Right renal pelvis (tissue), 4 donors: ENCODE data around the gene KRTAP6-3. TPM values are rescaled to one million over a fixed set of nuclear protein-coding genes. Genes with fewer than 3 reads are reported as not detected.

Experiments
- DNase-seq, 4 donors: peaks; one replicate each; pipeline ENCODE4 v3.0.0-alpha.2; 2013; ENCODE audit warnings: low read depth in 4 of 4, low spot score in 3 of 4, missing footprints in 1 of 4
- polyA plus RNA-seq, 4 donors: library from polyadenylated mRNA; unstranded; fragments of 120-200 nt; gene quantifications; one replicate each; pipeline ENCODE4 v1.2.1, GENCODE V29; 2013; ENCODE audit not compliant: insufficient read length in 4 of 4

Gene KRTAP6-3, protein sequence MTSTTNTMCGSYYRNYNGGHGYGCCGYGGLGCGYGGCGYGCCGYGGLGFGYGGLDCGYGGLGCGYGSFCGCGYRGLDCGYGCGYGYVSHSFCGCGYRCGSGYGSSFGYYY
- polyA plus RNA-seq, result not detected

DNA sequence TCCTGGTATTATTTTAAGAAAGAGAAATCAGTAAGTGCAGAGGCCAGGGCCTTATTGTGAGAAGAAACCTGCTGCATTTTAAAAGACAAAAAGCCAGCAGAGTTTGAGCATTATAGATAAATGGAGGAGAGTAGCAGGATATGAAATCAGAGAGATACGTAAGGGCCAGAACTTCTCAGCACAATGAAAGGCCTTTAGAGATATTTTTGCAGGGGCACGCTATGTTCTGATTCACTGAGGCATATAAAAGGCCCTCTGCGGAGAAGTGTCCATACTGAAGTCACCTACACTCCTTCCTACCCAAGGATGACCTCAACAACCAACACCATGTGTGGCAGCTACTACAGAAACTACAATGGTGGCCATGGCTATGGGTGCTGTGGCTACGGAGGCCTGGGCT, at the start of gene KRTAP6-3:
KRTAP6-3 (plus strand) TSS at position 301 of the 400 bp plus-strand sequence; CDS start at position 307, 6 bp downstream.
- no peak for DNase-seq

DNA sequence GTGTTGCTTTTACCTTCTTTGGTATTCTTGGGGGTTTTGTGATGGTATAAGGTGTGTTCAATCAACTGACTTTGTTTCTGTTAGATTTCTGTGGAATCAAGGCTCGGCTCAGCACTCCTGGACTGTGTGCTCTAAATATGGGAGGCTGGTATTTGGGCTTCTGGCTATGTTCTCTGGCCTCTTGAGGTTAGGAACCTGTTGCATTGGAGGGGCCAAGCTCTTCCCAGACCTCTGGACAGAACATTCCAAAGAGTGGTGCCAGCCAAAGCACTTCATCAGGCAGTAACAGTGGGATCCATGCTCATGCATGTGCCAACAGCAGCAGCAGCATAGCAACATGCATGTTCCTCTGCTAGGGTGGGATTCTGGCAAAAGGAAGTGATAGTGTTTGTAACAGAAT, 39.5 kb upstream of the KRTAP6-3 start:
- no peak for DNase-seq

DNA sequence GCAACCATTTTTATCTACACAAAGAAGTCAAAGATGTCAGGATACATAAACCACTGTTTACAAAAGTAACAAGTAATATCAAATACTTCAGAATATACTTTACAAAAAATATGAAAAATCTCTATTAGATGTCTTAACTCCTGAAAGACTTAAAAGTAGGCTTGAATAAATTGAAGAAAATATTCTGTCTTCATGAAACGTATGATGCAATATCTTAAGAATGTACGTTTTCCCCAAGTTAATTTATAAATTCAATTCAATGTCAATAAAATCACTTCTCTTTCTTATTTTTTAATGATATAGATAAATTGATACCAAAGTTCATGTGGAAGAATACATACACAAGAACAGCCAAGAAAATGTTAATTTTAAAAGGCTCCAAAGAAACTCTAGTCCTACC, 37.1 kb upstream of the KRTAP6-3 start:
- no peak for DNase-seq

DNA sequence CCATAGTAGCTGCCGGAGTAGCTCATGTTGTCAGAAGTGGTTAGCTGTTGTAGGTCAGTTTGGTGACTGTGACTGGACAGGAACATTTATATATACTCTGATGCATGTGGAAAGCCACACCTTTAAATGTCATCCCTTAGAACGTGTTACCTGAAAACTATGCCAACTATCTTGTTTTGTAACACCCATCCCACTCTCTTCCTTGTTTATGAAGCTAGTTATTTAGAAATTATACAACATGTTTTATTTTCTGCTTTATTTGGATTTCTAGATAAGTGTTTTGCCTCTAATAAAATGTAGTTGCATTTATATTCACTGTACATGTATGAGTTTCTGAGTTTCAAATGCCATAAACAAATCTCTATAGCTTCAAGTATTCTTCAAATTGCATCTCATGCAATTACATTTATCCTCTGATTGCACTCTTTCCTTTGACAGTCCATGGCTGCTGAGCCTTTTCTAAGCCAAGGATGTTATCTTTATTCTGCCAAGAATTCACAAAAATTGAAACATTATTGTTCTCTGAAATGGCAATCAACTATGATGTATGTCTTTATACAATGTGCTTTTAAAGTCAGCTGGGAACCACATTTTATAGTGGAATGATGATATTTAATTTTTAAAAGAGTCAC, 30.9 kb upstream of the KRTAP6-3 start, which contains the start of gene KRTAP19-7:
KRTAP19-7 (minus strand) TSS at position 51 of the 632 bp plus-strand sequence; CDS start at position 26, 25 bp downstream.
- no peak for DNase-seq

DNA sequence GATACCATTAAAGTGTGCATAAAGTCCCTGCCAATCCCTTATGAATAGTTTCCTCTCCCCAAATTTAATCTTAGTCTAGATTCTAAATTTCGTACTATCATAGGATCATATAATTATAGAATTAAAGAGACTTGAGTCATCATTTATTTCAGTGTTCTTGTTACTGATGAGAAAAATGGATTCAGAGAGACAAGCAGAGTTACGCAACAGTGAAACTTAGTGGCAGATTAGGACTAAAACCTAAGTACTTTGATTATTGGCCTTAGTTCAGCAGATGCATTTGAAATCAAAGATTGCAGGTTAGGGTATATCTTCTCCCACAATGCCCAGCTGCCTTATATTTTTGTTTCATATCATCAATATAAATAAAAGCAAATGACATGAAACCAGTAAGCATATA, 30.3 kb upstream of the KRTAP6-3 start:
- no peak for DNase-seq

DNA sequence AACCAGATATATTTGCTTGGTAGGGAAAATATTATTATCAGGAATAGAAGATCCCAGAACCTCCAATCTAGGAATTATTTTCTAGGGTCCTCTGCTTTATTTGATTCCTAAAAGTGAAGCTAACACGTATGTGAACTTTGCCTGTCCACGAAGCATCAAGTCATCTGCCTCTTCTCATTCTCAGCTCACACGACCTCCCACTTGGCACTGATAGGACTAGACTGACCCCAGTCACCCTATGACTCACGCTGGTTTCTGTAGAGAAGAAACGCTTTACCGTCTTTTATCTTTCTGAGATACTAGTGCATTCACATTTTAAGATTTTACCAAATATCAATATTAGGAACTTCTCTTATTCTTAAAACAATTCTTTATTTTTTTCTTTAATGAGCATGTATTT, 29.2 kb upstream of the KRTAP6-3 start:
- no peak for DNase-seq

DNA sequence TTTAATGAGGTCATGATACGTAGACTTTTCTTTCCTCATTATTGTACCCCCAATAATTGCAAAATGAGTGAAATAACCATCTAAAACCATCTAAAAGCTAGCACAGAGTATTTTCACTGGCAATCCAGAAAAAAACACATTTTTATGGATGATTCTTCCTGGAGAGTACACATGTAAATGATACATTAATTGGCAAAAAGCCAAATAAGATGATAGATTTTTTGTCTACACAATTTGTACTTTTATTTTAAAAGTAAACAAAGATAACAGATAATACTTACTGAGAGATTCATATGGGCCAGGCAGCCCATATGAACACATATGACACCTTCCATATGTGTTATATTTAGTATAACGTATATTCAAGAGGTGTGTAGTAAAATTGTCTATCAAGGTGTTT, 28.6 kb upstream of the KRTAP6-3 start:
- no peak for DNase-seq

DNA sequence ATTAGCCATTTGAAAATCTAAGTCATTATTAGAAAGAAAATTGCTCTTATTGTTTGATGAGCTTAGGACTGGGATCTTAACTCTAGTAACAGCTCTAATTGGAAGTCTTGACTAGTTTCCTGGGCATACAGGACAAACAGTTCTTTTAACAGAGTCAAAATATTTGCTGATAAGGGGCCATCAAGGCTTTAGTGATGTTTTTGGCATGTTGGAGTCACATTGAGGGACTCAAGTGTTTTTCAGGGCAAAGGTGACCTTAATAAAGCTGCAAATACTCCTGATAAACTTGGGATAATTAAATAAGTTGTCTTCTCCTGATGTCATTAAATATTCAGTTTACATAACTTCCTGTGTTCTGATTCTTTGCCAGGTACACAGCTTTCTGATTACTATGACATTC, 24.6 kb upstream of the KRTAP6-3 start:
- DNase-seq, result no peak

DNA sequence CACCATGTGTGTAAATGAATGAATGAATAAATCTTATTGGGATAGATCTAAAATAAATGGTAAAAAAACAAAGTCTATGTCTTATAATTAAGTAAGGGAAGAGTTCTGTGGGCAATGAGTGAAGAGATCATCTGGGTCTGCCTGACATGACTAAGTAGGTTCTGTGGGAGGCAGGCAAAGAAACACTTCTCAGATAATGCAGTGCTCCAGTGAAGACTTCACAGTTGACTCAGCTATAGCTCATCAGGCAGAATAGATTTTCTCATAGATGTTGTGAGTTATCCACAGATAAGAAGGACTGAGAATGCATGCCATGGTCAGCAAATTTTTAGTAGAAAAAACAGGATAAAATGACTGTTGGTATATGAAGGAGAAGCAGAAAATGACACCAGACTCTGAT, 14.5 kb upstream of the KRTAP6-3 start:
- no peak for DNase-seq

DNA sequence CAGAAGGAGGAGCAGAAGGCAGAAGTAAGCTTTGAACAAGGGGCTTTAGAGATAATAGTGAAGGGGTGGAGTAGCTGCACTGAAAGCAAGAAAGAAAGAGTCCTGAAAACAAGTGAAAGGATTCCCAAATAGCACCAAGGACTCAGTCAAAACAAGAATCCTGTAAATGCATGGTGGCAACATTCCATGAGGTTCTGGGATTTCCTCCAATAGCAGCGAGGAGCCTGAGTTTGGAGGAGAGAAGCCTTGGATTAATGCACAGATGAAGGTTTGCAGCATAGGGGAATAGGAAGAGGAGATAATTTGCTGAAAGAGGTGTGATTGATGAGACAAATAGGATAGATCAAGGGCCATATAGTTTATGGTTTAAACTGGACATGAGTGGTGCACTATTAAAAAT, 12.9 kb upstream of the KRTAP6-3 start:
- DNase-seq, result no peak

DNA sequence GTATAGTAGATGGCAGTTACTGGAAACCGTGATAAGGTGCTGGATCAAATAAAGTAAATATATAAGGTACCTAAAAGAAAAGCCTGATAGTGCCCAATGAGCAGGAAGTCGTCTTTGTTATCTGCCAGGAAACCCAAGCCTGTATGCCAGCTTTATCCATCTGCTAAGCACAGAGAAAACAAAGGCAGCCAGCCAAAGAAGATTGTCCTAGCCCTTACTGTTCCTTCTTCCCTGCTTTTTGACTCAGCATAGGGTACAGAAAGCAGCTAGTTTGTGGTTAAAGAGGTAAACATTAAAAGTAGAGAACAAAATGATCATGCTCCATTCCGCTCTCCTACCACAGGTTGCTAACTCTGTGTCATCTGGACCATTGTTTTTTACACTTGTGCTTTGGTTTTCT, 12.1 kb upstream of the KRTAP6-3 start:
- DNase-seq, result no peak

DNA sequence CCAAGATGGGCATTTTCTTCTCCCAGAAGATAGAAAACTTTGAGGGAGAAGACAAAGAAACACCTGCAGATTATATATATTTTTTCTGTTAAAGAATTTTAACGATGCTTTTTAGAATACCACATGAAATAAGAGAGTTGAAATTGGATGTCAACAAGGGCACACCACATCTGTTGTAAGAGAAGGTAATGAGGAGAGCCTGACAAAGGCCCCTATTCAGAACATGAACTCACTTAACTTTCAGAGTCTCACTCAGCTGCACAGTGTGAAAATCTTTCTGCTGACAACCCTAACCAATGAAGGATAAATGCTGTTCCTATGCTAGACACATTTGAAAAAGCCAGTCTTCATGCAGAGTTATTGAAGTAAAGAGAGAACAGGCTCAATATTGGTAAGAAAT, 9.4 kb upstream of the KRTAP6-3 start:
- no peak for DNase-seq

DNA sequence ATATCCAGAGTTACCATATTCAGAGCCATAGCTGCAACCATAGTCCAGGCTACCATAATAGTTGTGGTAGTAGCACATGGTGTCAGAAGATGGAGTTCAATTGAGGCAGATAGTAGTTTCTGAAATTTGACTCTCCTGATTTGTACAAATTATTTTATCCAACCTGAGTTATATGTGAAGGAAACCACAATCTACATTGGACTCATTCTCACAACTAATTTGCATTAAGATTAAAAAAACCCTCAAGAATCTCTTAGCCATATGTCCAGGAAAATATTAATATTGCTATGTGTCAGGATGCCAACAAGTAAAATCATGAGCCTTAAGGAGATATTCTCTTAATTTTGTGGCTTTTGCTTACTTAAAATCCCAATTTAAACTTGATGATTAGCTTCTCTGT, 1.9 kb upstream of the KRTAP6-3 start, which contains the start of gene KRTAP22-2:
KRTAP22-2 (minus strand) TSS at position 101 of the 400 bp plus-strand sequence.
- DNase-seq, result no peak

DNA sequence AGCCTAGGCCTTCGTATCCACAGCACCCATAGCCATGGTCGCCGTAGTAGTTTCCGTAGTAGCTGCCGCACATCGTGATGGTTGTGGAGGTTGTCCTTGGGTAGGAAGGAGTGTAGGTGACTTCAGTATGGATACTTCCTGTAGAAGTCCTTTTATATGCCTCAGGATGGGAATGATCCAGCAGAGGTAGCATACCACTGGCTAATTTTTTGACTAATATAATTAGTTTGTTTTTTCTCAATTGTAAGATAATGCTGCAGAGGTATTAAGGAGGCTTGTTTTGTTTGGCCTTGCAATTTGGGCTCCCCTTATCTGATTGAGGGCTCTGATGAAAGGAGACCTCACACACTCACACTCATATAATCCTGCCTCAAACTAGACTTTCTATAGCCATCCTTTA, 6.6 kb downstream of the KRTAP6-3 start, which contains the start of gene KRTAP6-2:
KRTAP6-2 (minus strand) TSS at position 101 of the 400 bp plus-strand sequence; CDS start at position 73, 28 bp downstream.
- no peak for DNase-seq

DNA sequence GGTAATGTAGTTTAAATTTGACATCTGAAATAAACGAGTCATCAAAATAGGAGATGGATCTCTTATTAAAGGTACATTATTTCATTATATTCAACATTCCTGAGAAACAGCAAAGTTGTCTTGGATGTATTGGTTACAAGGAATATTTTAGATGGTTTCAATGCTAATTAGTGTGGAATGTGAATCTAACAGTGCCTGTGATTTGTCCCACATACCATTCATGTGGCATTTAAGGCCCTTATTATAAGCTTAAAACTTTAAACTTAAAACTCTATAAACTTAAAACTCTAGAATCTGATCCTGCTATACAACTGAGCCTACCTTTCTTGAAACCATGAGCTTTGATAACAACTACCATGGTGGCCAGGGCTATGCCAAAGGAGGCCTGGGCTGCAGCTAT, 8.5 kb downstream of the KRTAP6-3 start, which contains the start of gene KRTAP22-1:
KRTAP22-1 (plus strand) TSS at position 301 of the 400 bp plus-strand sequence.
- no peak for DNase-seq

DNA sequence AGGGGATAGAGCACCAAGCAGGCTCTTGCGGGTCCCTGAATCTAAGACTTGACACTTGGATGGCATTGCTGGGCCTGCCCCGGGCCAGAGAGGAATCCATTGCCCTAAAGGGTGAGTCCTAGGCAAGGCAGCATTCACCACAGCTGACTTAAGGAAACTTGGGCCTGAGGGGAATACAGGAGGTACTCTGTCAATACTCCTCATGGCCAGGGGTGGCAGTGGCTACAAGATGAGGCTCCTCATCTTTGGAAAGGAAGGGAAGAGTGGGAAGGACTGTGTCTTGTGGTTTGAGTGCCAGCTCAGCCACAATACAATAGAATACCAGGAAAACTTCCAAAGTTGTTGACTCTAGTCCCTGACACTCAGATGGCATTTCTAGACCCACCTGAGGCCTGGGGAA, 13.7 kb downstream of the KRTAP6-3 start:
- DNase-seq, result no peak

DNA sequence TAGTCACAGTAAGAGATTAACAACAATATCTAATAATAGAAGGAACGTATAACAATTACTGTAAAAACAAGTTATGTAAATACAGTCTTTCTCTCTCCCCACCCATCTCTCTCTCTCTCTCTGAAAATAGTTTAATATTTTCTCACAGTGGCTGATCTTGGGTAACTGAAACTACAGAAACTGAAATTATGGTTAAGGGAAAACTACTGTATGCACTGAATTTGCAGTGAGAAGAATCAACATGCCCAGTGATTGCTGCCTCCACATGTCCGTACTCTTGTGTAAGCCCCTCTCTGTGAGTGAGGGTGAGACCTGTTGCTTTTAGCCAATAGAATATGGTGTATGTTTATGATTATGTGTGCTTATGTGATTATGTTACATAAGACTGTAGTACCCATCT, 19.9 kb downstream of the KRTAP6-3 start:
- no peak for DNase-seq

DNA sequence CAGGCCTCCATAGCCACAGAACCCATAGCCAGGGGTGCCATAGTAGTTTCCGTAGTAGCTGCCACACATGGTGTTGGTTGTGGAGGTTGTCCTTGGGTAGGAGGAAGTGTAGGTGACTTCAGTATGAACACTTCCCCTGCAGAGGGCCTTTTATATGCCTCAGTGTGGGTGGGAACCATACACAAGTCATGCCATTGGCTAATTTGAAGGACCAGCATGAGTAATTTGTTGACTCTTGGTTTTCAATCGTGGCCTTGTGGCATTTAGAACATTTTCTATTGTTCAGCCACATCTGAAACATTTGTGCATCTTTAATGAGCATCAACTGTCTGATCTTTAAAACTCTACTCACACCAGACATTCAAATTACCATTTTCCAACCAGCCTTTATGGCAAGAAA, 21.6 kb downstream of the KRTAP6-3 start, which contains the start of gene KRTAP6-1:
KRTAP6-1 (minus strand) TSS at position 95 of the 400 bp plus-strand sequence; CDS start at position 69, 26 bp downstream.
- no peak for DNase-seq

DNA sequence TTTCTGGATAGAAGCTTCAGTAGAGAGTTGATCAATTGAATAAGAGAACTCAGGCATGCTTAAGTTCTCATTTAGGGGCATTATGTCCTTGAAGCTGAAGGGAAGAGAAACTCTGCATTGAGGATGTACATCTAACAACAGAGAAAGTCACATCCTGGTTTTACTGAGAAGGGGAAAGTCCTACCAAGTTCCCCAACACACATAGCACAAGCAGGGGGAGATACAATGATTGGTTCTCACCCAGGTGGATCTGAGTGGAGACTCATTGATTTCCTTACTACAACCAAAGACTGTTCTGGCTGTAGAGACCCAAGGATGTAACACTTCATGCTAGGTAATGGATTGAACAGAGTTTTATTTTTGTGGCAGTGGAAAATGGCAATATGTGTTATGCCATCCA, 23.0 kb downstream of the KRTAP6-3 start:
- no peak for DNase-seq

DNA sequence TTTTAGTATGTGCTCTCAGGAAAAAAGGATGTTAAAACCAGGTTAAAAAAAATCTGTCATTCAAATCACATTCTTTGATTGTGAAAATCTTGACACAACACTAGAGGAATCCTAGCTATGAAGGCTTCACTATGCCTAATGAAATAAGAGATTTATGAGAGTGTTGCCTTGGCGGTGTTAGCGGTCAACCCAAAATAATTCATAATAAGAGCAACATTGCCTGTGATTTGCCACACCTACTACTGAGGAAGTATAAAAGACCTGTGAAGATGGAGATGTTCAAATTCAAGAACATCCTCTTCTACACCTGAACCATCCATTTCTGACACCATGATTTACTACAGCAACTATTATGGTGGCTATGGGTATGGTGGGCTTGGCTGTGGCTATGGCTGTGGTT, 23.9 kb downstream of the KRTAP6-3 start, which contains the start of gene KRTAP20-1:
KRTAP20-1 (plus strand) TSS at position 301 of the 400 bp plus-strand sequence; CDS start at position 331, 30 bp downstream.
- DNase-seq, result no peak

DNA sequence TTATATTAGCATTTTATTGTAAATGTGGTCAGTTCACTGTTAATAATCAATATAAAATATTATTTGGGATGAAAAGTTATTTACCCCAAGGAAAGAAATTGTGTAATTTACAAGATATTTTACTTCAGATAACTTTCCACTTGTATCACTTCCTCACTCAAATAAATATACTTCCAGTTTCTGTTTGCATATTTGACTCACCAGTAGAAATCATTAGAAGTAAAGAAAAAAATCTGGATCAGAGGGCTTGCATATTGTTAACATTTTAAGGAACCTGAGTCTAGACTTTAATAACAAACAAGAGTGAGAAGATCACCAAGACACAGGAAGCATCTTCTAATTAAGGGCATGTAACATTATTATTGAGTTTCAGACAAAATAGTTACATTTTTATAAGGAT, 27.8 kb downstream of the KRTAP6-3 start:
- no peak for DNase-seq

DNA sequence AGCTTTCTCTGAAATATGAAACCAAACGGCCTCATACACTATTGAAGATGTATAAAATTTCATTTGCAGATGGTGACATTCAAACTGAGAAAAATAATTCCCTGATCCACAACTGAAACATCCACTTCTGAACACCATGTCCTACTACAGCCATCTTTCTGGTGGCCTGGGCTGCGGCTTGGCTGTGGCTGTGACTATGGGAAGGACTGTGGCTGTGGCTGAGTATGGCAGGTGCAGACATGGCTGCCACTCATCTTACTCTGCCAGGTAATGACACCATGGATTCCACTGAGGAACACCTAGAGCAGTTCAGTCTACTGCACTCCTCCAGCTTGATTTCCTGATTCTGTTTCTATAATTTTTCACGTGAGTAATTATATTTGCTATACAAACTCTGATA, 28.3 kb downstream of the KRTAP6-3 start, which contains the start of gene KRTAP20-4:
KRTAP20-4 (plus strand) TSS at position 106 of the 400 bp plus-strand sequence.
- DNase-seq, result no peak
